GM18520 (cell line): ENCODE data around the gene NAPEPLD.
"Not testable (repeated sequence)": the region's sequence is repeated elsewhere in the genome, so short reads cannot be mapped to it uniquely, and the experiment has no call there.

Experiments
- ATAC-seq: cut with Tn5 transposase; IDR thresholded peaks from one replicate; pipeline ENCODE4 v1.9.1; 2021; ENCODE audit not compliant: unreplicated experiment

Gene NAPEPLD

DNA sequence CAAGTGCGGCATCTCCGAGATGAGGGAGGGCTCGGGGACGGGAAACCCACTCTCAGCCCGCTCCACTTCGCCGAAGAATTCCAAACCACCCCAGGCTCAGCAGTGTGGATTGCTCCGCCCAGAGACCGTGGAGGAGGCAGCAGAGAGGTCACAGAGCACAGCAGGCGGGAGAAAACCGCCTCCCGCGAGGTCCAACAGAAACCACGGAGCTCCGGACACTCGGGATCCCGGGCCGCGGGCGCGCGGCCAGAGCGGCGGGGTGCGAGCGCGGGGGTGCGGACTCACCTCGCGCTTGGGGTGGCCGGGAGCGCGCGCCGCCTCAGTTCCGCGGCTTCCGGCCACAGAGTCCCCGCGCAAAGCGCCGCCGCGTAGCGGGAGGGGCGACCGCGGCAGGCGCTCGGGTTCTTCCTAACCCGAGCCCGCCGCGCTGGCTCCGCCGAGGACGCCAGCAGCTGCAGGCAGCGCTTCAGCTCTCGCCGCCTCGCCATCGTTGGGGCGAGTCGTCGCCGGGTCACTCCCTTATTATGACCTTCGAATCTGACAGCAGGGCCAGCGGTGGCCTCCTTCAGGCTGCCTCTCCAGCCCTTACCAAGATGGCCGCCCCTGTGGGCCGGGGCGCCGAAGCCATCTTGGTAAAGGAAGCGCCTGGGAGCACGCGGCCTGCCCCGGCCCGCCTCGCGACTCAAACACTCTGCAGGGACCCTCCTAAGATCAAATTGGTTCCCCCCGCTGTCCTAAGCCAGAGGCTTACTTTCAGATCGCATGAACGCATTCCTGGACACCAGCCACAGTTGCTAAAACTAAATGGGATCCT is at the start of gene NAPEPLD:
Gene NAPEPLD (minus strand): TSS at position 106 of the 814 bp plus-strand sequence. CDS start 20,323 bp downstream, outside the sequence.
- ATAC-seq = peak; percentile 70

DNA sequence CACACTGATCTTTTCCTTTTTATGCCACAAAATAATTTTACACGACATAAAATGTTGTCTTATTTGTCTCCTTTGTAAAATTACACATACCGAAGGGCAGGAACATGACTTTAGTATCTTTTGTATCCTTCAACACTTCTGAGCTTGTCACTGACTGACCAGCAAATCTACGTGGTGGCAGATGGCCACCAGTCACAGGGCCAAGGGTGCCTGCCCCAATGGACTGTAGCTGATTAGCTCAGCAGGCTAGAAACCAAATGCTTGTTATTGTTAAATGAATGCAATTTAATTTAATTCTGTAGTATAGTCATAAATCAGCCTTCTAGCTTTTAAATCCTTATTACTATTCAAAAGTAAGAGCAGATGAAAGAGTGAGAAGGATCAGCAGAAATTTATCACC is 49.2 kb upstream of the NAPEPLD start:
- ATAC-seq = not testable (repeated sequence)

DNA sequence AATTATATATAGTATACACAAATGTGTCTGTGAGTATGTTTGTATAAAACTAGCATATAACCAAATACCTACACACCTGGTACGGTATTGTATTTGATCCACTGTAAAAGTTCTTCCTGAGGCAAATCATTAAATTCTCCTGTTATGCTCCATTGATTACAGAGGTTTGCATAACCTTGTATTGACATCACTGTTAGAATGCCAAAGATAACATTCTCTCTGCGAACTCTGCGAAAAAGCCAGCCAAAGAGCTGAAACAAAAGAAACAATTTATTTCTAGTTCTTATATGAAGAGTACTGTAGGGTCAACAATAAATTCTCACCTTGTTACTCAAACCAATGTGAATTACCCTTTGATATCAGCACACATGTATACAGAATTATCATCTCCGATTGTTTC is 46.5 kb upstream of the NAPEPLD start:
- not testable (repeated sequence) for ATAC-seq

DNA sequence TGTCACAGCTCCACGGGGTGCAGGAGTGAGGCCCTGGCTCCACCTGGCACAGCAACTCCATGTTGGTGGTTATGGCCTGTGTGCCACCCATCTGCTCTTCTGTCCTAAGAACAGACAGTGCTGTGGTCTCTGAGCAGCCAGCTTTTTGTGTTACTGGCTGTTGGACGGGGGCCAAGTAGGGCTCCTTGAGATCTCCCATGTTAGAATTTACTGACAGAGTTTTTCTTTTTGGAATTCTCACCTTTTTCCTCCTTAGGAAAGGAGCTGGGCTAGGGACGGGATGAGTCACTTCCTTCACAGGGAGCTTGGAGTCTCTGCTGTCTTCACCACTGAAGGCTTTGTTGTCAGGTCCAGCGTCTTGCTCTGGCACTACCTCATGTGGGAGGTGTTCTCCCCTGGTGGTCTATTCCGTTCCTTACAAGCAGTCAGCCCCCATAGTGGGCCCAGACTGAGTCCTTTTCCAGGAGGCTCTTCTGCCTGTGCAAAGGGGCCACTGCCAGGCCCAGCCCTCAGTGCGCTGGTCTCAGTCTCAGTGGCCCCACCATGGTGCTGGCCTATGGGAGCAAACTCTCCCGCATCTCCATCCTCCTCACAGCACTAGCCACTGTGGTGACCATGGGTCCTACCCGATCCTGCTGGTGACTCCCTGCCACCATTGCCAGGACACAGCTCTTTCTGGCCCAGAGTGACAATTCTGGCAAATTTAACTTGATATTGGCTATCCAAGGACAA is 23.7 kb upstream of the NAPEPLD start:
- ATAC-seq = not testable (repeated sequence)

DNA sequence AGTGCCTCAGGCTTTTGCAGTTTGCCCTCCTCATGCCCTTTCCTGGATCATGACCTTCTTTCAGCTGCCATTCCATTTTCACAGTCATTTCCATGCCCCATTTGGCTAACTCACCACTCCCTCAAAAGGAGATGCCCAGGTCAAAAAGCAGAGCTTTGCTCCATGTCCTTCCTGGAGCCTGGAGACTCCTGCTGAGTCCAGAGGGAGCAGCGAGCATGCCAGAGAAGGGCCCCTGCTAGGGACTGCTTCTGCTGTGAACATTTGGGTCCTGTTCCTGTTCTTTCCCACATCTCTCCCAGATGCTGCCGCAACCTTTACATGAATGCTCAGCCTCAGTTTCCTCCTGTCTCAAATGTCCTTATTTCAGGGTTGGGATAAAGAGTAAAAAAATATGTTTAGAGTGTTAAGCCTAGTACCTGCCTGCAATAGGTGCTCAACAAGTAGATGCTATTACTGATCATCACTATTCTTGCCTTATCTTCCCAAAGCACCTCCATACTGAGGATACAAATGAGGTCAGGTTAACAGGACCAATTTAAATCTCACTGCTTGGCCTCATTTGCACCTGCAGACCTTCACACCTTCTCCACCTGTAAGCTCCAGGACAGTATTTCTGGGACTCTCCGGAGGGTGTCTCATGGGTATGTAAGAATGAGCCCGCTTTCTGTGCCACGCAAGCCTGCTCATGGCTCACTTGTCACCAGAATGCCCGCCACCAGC is 23.0 kb upstream of the NAPEPLD start:
- ATAC-seq = not testable (repeated sequence)

DNA sequence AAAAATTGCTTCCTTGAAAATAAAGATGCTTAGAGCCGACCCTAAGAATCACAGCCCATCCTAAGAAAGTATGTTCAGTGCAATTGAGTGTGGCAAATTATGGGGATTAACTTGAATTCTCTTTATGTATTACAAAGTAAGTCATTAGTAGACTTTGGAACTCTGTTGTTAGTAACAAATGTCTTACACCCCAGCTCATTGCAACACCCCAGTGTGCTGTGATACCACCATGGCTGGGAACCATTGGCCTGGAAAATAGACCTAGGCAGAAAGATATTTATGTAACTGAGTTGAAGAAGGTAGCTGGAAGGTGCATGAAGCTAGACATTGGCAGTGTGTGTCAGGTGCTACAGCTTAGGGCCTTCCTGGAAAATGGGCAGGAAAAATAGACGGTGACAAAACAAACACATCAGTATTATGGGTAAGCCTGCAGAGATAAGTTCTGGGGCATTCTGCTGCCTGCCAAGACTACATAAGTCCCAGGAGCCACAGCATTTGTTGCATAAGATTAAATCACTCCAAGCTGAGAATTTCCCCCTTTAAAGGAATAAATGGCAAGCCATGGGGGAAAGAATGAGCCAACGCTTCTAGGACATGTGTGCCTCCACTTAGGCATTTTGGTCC is 18.1 kb upstream of the NAPEPLD start:
- ATAC-seq = not testable (repeated sequence)

DNA sequence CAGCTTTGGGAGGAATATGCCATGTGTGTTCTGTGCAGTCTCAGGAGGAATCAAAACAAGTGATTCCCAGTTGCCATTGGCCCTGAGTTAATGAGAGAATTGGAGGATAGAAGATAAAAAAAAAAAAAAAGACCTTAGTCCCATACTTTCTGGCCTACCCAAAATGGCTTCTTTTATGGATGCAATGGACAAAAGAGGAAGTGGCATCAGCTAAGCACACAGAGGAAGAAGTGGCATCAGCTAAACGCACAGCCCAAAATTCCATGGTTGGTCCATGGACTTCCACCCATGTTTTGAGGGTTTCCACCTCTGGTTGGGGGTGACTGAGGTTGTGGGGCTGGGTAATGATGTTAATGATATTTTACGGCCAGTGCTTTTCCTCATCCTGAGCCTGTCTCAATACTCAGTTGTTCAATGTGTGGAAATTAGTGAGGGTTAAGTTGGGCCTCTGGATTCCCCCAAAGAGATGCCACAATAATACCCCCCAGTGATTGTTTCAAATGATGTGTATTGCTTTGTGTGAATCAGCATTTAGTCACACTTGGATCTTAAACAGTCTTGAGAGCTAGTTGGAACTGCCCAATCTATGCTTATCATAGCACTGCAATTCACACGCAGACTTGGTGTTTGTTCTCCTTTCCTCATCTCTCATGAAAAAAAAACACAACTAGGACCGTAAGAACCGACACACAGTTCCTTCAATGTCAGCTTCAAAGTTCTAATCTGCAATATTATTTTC is 14.4 kb upstream of the NAPEPLD start:
- not testable (repeated sequence) for ATAC-seq

DNA sequence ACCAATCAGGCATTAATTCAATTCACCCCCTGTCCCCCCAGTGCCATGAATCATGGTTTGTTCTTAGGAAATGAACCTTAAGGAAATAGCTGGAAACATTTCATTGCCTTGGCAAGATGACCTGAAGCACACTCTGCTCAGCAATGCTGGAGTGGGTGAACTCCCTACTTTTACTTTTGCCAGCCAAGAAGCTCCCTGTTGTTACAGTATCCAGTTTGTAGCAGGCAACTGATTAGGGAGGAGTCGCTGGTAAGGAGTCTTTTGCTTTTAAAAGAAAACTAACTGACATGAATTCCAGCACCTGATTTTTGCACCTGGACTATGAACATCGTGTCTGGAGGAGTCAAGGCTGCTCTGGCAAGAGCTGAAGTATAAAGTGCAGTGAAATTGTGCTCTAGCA is 13.7 kb upstream of the NAPEPLD start:
- ATAC-seq = not testable (repeated sequence)

DNA sequence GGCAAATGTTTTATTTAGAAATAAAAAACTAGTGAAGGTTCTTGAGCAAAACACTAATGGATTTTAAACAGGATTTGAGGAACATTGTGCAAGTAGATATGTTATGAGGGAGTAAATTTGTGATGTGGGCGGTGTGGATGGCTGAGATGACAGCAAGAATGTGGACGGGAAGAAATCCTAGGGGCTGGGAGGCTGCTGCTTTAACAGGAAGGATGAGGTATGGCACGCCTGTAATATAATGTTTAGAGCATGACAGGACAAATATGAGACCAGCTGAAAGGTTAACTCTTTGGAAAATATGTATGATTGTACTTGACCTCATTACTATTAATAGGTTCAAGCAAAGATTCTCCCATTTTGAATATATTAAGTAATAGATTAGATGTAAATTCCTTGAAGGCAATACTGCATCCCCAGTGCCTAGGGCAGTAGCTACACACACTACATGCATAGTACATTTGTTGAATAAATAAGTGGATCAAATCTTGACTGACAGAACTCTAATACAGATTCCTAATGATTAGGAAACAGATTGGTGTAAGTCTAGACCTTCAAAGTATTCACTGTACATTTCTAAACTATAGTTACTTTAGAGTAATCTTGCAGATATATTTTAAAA is 13.2 kb upstream of the NAPEPLD start:
- not testable (repeated sequence) for ATAC-seq

DNA sequence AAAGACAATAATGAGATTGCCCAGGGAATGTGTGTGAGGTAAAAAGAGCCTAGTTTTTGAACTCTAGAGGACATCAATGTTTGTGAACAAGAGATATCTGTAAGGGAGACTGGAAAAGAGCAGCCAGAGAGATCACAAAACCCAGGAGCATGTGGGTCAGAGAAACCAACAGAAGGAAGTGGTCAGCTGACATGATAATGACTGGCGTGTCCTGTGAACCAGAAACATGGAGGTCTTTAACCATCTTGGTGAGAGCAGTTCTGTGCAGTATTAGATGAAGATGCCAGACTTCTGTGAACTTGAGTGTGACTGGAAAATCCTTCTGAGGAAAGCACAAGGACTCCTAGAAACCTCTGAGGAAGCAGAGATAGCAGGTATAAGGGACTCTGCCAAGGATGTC is 10.2 kb upstream of the NAPEPLD start:
- not testable (repeated sequence) for ATAC-seq

DNA sequence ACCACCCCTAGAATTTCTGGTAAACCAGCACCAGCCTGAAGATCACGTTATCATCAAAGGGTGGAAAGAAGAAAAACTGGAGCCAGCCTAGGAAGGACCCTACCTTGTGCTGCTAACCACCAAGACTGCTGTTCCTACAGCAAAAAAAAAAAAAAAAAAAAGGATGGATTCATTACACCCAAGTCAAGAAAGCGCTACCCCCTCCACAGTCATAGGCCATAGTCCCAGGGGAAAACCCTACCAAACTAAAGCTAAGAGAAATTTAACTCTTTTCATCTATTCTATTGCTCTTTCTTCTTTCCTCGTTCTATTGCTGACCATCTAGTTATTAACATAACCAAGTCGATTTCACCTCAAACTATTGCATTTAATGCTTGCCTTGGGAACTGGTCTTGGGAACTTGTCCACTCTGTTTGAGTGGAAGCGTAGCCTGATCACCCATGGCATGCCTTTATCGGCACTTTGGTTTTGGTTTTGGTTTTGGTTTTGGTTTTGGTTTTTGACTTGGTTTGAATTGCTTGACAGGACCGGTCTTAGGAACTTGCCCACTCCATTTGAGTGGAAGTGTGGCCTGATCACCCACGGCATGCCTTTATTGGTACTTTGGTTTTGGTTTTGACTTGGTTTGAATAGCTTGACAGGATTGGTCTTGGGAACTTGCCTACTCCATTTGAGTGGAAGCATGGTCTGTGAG is 6.6 kb upstream of the NAPEPLD start:
- peak; percentile 66 for ATAC-seq

DNA sequence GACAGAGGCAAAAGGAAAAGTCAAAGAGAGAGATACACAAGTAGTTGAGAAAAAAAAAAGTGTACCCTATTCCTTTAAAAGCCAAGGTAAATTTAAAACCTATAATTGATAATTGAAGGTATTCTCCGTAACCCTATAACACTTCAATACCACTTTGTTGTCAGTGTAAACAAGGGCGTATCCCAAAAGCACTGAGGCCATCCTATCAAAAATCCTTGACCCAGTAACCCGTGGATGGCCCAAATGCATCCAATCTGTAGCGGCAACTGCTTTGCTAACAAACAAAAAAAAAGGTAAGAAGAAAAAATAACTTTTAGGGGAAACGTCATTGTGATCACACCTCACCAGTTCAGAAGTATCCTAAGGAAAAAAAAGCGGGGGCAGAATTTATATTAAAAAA is 5.1 kb upstream of the NAPEPLD start:
- ATAC-seq = no peak

DNA sequence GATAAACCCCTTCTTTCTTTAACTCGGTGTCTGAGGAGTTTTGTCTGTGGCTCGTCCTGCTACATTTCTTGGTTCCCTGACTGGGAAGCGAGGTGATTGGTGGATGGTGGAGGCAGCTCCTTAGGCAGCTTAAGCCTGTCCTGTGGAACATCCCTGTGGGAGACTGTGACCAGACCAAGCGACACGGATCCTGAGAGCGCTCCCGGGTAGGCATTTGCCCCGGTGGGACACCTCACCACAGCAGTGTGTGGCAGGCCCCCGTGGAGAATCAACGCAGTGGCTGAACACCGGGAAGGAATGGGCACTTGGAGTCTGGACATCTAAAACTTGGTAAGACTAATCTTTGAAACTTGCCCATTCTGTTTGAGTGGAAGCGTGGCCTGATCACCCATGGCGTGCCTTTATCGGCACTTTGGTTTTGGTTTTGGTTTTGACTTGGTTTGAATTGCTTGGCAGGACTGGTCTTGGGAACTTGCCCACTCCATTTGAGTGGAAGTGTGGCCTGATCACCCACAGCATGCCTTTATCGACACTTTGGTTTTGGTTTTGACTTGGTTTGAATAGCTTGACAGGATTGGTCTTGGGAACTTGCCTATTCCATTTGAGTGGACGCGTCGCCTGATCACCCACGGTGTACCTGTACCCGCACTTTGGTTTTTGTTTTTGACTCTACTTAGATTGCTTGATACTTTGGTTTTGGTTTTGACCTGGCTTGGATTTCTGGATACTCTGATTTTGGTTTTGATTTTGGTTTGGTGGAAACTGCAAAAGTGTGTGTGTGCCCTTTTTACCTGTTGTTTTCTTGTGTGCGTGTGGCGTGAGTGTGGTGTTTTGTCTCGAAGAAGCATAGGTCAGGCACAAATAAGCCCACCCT is 4.1 kb upstream of the NAPEPLD start:
- not testable (repeated sequence) for ATAC-seq

DNA sequence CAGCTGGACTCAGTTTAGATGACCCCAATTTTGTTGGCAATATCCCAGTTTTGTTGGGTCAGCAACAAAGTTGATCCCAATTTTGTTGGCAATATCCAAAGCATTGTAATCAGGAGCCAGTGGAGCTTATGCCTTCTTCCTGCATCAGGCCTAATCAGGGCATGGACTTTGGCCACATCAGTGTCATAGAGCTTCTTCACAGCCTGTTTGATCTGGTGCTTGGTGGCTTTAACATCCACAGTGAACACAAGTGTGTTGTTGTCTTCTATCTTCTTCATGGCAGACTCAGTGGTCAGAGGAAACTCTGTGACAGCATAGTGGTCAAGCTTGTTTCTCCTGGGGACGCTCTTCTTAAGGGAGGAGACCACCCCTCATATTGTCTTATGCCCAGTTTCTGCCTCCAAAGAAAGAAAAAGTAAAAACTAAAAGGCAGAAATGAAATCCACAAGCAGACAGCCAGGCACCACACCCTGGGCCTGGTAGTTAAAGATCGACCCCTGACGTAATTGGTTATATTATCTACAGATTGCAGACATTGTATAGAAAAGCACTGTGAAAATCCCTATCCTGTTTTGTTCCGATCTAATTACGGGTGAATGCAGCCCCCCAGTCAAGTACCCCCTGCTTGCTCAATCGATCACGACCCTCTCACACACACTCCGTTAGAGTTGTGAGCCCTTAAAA is 3.2 kb upstream of the NAPEPLD start:
- ATAC-seq = not testable (repeated sequence)

DNA sequence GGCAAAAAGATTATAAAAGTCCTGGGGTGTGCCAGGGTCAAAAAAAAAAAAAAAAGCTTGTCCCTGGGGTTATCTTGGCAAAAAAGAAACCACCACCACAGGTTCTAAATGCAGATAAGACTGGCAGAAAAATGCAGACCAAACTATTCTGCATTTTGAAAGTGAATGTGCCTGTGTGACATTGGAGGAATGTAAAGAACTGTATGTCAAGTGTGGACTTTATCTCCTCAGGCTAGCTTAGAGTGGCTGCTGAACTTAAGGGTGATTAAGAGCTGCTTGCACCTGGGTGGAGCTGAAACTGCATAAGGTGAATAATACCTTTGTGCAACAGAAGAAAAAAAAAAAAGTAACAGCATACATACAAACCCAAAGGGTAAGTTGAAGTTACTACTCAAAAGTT is 1.3 kb upstream of the NAPEPLD start:
- no peak for ATAC-seq

DNA sequence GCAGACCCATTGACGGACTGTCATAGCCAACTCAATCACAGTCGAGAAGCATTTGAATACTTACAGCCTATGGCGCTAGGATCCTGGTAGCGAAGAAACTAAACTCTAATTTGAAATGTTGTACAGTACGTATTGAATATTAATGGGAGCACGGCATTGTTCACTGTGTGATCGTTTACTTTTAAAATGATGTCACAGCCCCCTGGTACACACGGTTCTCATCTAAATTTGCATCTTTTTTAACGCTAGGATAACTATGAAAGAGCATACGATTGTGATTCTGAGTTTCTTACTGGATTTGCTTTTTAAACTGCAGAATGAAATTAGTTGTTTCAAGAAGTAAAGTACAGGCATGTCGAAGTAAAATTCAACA is 895 bp upstream of the NAPEPLD start:
- peak; percentile 15 for ATAC-seq

DNA sequence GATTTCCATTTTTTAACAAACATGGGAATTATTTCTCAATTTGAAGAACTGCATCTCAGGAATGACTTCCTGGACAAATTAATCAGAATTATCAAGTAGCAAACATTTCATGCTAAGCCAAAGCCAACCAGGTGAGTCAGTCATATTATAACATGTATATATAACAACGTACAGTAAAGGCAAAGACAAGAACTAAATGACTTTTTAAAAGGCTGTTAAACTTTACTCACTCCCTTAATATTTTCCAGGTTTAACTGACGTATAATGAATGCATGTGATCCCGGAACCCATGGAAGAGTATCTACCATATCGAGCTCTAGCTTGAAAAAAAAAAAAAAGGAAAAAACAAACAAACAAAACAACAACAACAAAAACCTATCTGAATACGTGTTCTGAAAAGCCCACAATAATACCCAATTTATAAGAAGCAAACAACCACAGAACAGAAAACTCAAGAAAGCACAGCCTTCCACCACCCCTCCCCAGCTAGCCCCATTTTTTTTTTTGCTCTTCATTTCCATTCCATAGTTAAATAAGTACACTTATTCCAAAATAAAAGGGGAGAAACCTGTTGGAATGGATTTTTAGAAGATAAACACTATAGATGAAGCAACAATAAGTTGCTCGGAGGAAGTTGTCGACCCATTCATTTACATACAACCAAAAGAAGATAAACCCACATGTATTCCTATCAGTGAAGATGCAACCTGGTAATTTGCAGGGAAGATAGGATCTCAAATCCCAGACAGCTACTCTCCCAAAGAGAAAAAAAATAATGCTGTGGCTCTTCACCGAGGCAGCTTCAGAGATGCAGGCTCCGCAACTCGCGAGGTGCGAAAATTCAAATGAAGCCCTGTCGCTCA is 537 bp downstream of the NAPEPLD start:
- no peak for ATAC-seq
